GM19193 (cell line): ENCODE results near the gene ZFYVE28.

Experiments
- POLR2A ChIP-seq: IDR thresholded peaks from 4 replicates; pipeline ENCODE4 v1.6.1; 2011; ENCODE audit not compliant: insufficient read depth, insufficient read length; ENCODE audit errors: extremely low read depth

The ZFYVE28 gene

DNA sequence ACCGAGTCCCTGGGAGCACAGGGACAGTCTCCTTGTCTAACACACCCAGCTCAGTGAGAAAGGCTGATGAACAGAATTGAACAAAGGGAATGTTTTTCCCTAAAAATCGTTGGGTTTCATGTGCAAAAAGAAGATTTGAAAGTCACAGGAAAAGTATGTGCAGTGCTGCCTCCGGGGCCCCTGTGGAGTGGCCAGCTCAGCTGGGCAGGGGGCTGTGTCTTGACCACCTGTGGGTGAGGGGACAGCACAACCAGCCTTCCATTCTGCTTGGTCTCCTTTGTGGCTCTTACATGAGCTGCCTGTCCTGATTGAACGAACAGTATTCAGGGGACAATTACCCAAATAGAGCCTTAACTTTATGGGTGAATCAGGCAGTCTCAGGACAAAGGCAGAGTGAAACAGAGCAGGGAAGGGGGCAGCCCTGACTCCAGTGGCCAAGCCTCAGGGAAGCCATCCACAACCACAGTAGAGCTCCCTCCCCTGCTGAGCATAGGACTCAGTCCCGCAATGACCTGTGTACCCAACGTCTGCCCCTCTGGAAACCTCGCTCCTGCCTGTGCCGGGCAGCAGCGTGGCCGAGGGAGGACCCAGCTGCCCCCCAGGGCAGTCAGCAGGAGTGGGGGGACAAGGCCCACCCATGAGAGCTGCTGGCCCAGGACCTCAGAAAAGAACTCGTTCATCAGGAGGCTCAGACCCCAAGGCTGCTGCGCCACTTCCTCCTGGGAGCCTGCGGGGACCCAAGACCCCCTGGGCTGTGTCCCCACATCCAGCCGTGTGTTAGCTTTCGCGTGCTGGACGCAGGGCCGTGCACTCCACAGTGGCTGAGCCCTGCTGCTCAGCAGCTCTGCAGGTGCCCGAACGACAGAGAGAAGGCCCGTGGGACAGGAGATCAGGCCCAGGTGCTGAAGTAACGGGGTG lies 96.9 kb downstream of the ZFYVE28 start:
- no peak for TF ChIP-seq POLR2A

DNA sequence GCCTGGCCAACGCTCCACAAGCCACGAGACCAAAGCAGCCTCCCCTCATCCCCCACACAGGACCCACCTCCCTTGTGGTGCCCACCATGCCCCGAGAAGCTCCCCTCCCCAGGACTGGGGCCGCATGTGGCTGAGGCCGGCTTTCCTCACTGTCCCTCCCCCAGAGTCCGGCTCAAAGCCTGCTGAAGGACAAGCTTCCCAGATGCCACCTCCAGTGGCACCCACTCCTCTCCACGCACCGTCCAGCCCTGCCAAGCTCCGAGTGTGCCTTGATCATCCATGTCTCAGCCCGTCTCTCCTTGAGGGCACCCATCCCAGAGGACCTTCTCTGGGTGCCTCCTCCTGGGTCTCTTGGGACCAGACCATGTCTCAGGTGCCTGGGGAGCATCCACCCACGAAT lies 97.7 kb downstream of the ZFYVE28 start:
- no peak for TF ChIP-seq POLR2A

DNA sequence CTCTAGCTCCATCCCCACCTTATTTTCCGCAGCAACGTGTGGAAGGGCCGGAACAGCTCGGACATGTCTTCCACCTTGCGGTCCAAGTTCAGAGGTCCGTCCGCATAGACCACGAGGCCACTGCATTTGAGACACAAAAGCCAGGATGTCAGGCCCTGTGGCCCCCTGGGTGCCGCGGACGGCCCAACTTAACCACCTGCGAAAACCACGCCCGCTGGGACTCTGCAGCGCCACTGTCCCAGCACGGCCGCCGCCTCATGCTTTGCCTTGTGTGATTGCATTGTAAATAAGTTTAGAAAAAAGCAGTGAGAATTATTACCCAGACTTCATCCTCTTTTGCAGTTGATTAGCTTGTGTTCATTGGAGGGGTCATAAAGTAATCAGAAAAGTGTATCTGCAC lies 98.3 kb downstream of the ZFYVE28 start:
- no peak for TF ChIP-seq POLR2A

DNA sequence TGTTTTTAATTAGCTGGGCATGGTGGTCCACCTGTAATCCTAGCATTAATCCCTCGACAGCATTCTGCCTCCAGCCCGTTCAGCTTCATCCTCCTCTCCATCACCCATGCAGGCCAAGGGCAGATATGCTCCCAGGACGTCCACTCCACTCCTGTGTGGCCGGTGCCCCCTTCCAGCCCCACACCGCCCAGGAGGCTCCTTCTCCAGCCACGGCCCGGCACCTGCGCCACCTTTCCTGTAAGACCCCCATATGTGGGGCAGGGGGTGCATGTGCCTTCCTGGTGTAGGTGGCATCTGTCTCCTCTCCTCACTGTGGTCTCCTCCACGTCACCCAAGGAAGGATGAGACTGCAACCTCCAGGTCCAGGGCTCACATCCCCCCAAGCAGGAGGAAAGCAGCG lies 99.6 kb downstream of the ZFYVE28 start:
- no peak for TF ChIP-seq POLR2A

DNA sequence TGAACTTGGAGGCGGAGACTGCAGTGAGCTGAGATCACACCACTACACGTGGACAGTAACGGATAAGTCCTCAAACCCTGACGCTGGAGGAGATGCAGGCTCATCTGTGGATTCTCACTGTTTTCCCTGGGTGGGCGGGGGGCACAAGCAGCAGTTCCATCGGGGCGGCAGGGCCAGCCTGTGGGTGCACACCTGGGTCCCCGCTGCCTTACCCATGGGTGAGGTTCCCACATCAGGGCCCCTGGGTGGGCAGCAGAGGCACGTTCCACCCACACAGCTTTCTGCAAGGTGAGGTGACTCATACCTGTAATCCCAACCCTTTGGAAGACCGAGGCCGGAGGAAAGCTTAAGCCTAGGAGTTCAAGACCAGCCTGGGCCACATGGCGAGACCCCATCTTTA lies 100.0 kb downstream of the ZFYVE28 start:
- TF ChIP-seq POLR2A = no peak

GRCh38 chr4:2313366-2313765 lies 105.1 kb downstream of the ZFYVE28 start:
- no peak for TF ChIP-seq POLR2A

GRCh38 chr4:2306773-2307410 lies 111.6 kb downstream of the ZFYVE28 start:
- TF ChIP-seq POLR2A = no peak

GRCh38 chr4:2305766-2306501 lies 112.5 kb downstream of the ZFYVE28 start:
- TF ChIP-seq POLR2A = no peak

DNA sequence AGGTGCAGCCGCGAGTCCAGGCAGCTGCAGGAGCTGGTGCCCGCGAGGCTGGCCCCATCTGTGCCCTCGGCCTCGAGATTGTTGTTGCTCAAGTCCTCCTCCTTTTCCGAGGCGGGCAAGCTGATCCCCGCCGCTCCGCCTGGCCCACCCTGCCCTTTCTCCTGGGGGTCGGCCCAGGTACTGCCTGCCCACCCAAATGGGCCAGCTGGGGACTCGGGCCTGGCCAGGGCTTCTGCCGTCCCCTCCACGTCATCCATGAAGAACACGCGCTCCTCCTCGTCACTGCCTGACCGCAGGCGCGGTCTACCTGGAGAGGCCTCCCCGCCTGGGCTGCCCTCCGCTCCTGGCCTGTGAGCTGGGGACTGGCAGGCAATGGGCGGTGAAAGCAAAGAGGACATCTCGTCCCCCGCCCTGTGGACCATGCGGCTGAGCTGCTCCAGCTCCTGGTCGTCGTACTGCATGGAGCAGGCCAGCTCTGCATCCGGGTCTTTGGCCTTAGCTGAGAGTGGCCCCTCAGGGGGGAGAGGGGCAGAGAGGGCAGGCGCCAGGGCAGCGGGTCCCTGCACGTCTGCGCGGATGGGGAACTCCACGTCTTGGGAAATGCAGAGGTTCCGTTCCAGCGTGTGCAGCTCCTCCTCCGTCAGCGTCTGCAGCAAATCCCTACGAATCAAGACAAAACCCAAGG lies 113.4 kb downstream of the ZFYVE28 start:
- TF ChIP-seq POLR2A = no peak

- TF ChIP-seq POLR2A = no peak
These were observed 114.0 kb downstream of the ZFYVE28 start for GRCh38 chr4:2304321-2304876.

- no peak for TF ChIP-seq POLR2A
These were observed 114.6 kb downstream of the ZFYVE28 start for GRCh38 chr4:2303686-2304320.

DNA sequence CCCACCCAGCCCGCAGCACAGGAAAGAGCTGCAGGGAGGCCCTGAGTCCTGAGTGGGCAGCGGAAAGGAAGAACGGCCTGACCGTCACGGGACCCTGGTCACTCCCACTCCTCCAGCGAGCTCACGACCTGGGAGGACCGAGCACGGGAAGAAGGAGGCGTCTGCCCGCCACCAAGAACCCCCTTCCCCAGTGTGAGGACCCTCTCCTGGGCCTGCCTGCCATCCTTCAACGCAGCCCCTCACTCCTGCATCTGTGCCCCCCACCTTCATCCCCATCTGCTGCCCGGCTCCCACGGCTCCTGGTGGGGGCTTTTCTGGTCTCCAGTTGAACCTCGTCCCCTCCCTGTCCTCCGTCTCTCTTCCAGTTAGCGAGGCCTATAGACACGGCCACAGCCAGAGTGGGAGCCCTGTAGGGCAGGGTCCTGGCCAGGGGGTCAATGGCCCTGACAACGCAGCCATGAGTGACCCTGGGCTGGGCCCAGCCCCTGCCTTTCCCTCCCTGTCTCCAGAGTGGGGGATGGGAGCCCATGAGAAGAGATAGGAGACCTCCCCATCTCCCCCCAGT lies 115.2 kb downstream of the ZFYVE28 start:
- no peak for TF ChIP-seq POLR2A

- TF ChIP-seq POLR2A = no peak
These were observed 115.9 kb downstream of the ZFYVE28 start for GRCh38 chr4:2302387-2303119.
